Parathyroid adenoma (tissue), 2 donors: ENCODE results near the gene FAM184A.

Source experiments
- H2AFZ ChIP-seq: fragments of 300-600 bp; sonication (generic); one replicate; pipeline ENCODE4 v1.7.0; 2017; ENCODE audit warnings: antibody characterized with exemption, mild to moderate bottlenecking
- H3K27ac ChIP-seq: fragments of 300-600 bp; sonication (generic); one replicate; pipeline ENCODE4 v1.7.0; 2017
- H3K27me3 ChIP-seq: fragments of 300-600 bp; sonication (generic); one replicate; pipeline ENCODE4 v1.7.0; 2017; ENCODE audit warnings: low read length; ENCODE audit not compliant: control insufficient read depth, insufficient read depth
- H3K36me3 ChIP-seq: fragments of 300-600 bp; sonication (generic); one replicate; pipeline ENCODE4 v1.7.0; 2017; ENCODE audit warnings: low read length; ENCODE audit not compliant: control insufficient read depth, insufficient read depth
- H3K4me1 ChIP-seq: fragments of 300-600 bp; sonication (generic); one replicate; pipeline ENCODE4 v1.7.0; 2017; ENCODE audit warnings: control low read depth
- H3K4me2 ChIP-seq: fragments of 300-600 bp; sonication (generic); one replicate; pipeline ENCODE4 v1.7.0; 2017; ENCODE audit warnings: low read length
- H3K4me3 ChIP-seq: fragments of 300-600 bp; sonication (generic); one replicate; pipeline ENCODE4 v1.7.0; 2017; ENCODE audit warnings: low read depth, low read length
- H3K79me2 ChIP-seq: fragments of 300-600 bp; sonication (generic); one replicate; pipeline ENCODE4 v1.7.0; 2017; ENCODE audit warnings: control low read depth
- H3K9ac ChIP-seq: fragments of 300-600 bp; sonication (generic); one replicate; pipeline ENCODE4 v1.7.0; 2017; ENCODE audit warnings: mild to moderate bottlenecking
- H3K9me3 ChIP-seq: fragments of 300-600 bp; sonication (generic); one replicate; pipeline ENCODE4 v1.7.0; 2017; ENCODE audit warnings: low read length; ENCODE audit not compliant: control insufficient read depth
- CTCF ChIP-seq: fragments of 300-600 bp; sonication (generic); IDR thresholded peaks from one replicate; pipeline ENCODE4 v1.7.0; 2017; ENCODE audit warnings: antibody characterized with exemption, mild to moderate bottlenecking
- donor health status: primary hyperparathyroidism.

The FAM184A gene

GRCh38 chr6:118967239-118967638 lies 111.2 kb downstream of the FAM184A start:
- Histone ChIP-seq H3K4me2 (no peak overlapping the region), H3K36me3 (no peaks in the 10 kb centered on the region), H3K4me3 (no peak overlapping the region), H3K27me3 (no peaks in the 10 kb centered on the region), H3K9me3 (no peaks in the 10 kb centered on the region), H3K27ac (no peak overlapping the region), H3K4me1 (no peaks in the 10 kb centered on the region), H2AFZ (no peak overlapping the region), H3K9ac (no peak overlapping the region), H3K79me2 (no peaks in the 10 kb centered on the region)
- TF ChIP-seq CTCF = no peak

DNA sequence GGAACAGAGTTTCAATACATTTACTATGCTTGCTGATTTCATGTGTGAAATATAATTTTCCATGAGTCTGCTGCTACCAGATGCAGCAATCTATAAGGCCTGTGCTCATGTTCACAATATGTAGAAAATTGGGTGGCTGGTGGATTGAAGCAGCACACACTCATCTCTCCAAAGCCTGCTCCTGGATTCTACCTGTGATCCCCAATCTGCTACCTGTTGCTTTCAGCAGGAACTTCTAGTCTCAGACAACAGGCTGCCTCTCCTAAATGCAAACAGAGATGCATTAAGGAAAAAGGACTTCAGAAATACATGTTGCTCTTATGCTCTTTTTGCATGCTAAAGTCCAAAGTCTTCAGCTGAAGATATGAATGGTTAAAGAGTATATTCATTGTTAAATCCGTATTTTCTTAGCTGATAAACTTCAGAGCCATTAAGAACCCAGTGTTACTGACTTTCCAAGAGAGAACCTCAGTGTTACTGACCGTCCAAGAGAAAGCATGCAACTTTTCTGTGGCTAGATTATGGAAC lies 112.6 kb downstream of the FAM184A start:
- TF ChIP-seq CTCF = no peak
- no peaks in the 10 kb centered on the region for H3K79me2 ChIP-seq
- no peaks in the 10 kb centered on the region for H3K9me3 ChIP-seq
- no peak overlapping the region for H3K4me3 ChIP-seq
- H3K36me3 ChIP-seq = no peaks in the 10 kb centered on the region
- H3K27ac ChIP-seq = no peak overlapping the region
- H3K9ac ChIP-seq = no peak overlapping the region
- H3K4me2 ChIP-seq = no peak overlapping the region
- no peaks in the 10 kb centered on the region for H3K27me3 ChIP-seq
- no peak overlapping the region for H2AFZ ChIP-seq
- H3K4me1 ChIP-seq = no peaks in the 10 kb centered on the region

- no peak overlapping the region for H3K27ac ChIP-seq
Observed at GRCh38 chr6:118965371-118965770, 113.1 kb downstream of the FAM184A start.

DNA sequence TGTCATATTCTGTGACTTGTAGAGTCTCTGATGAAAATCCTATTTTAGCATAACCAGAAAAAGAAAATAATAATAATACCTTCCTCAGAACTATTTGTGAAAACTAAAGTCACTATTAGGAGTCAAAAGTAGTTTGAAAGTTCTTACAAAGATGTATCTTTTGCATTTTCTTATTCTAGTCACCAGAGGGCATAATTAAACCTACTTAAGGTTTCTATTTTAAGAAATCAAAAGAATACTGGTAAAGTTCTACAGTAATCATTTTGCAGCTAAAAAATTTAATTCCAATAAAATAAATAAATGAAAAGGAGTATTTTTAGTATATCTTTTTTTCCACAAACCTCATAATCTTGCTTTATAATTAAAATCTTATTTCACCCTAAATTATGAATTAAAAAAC lies 115.5 kb downstream of the FAM184A start:
- no peak overlapping the region for H3K4me2 ChIP-seq
- H3K27me3 ChIP-seq = no peaks in the 10 kb centered on the region
- no peaks in the 10 kb centered on the region for H3K9me3 ChIP-seq
- H3K9ac ChIP-seq = no peak overlapping the region
- H3K79me2 ChIP-seq = no peaks in the 10 kb centered on the region
- H2AFZ ChIP-seq = no peak overlapping the region
- TF ChIP-seq CTCF = peak; percentile 20
- no peak overlapping the region for H3K4me3 ChIP-seq
- H3K27ac ChIP-seq = no peak overlapping the region
- no peaks in the 10 kb centered on the region for H3K4me1 ChIP-seq
- no peaks in the 10 kb centered on the region for H3K36me3 ChIP-seq

More at GRCh38 chr6:118965371-118965770, 113.1 kb downstream of the FAM184A start:
- H3K4me1 ChIP-seq = no peaks in the 10 kb centered on the region
- TF ChIP-seq CTCF = no peak
- H3K36me3 ChIP-seq = no peaks in the 10 kb centered on the region
- no peak overlapping the region for H3K9ac ChIP-seq
- no peaks in the 10 kb centered on the region for H3K79me2 ChIP-seq
- H3K9me3 ChIP-seq = no peaks in the 10 kb centered on the region
- H3K4me2 ChIP-seq = no peak overlapping the region
- H3K4me3 ChIP-seq = no peak overlapping the region
- no peak overlapping the region for H2AFZ ChIP-seq
- no peaks in the 10 kb centered on the region for H3K27me3 ChIP-seq

- no peaks in the 10 kb centered on the region for H3K79me2 ChIP-seq
- no peak overlapping the region for H2AFZ ChIP-seq
- no peak overlapping the region for H3K4me2 ChIP-seq
- TF ChIP-seq CTCF = no peak
- no peak overlapping the region for H3K4me3 ChIP-seq
- H3K27ac ChIP-seq = no peak overlapping the region
- no peaks in the 10 kb centered on the region for H3K27me3 ChIP-seq
- no peaks in the 10 kb centered on the region for H3K36me3 ChIP-seq
- H3K9me3 ChIP-seq = no peaks in the 10 kb centered on the region
- no peak overlapping the region for H3K9ac ChIP-seq
- H3K4me1 ChIP-seq = no peaks in the 10 kb centered on the region
Observed at GRCh38 chr6:118959903-118960302, 118.6 kb downstream of the FAM184A start.
